ENCODE measurements around the gene CDK19. TPM values are rescaled to one million over a fixed set of nuclear protein-coding genes. Genes with fewer than 3 reads are reported as not detected.
"Not testable (repeated sequence)": the region's sequence is repeated elsewhere in the genome, so short reads cannot be mapped to it uniquely, and the experiment has no call there.

CDK19 gene
- total RNA-seq, 1 donor from 2014 or later: 10.8 TPM

DNA sequence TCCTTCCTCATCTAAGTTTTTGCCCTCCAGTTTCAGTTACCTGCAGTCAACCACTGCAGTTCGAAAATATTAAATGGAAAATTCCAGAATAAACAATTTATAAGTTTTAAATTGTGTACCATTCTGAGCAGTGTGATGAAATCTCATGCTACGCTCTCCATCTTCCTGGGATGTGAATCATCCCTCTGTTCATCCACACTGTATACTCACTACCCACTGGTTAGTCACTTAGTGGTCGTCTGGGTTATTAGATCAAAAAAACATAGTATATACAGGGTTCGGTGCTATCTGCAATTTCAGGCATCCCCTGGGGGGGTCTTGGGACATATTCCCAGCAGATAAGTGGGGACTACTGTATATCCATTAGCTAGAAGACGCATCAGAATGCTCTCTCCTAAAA is 186.9 kb downstream of the CDK19 start:
- no peak for DNase-seq (ENCODE audit: low read depth)

DNA sequence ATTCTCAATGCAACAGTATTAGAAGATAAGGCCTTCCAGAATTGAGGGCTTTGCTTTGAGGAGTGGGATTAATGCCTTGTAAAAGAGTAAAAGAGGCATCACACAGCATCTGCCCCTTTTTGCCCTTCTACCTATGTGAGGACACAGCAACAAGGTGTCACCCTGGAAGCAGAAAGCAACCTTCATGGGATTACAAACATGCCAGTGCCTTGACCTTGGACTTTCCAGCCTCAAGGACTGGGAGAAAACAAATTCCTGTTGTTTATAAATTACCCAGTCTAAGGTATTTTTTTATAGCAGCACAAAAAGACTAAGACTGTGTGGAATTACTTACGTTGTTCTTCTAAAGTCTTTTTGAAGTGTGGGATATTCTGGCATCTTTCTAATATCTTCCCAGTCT is 188.8 kb downstream of the CDK19 start:
- DNase-seq (ENCODE audit: low read depth): no peak

DNA sequence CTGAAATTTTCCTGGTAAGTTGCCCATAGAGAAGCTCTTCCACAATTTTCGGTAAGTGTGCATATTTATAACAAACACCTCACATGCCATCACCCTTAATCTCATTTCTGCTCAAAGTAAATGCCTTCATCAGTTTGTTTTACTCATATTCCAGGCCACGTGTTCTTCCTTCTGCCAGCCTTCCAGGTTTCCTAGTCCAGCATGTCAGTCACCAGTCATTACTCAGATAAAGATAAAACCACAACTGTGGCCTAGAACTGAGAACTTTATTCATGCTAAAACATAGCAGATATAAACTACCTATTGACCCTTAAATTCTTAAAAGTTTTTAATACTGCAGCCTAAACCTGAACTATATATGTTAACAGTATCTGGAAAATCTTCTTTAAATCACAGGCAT is 189.4 kb downstream of the CDK19 start:
- peak; percentile 43 for DNase-seq (ENCODE audit: low read depth)

DNA sequence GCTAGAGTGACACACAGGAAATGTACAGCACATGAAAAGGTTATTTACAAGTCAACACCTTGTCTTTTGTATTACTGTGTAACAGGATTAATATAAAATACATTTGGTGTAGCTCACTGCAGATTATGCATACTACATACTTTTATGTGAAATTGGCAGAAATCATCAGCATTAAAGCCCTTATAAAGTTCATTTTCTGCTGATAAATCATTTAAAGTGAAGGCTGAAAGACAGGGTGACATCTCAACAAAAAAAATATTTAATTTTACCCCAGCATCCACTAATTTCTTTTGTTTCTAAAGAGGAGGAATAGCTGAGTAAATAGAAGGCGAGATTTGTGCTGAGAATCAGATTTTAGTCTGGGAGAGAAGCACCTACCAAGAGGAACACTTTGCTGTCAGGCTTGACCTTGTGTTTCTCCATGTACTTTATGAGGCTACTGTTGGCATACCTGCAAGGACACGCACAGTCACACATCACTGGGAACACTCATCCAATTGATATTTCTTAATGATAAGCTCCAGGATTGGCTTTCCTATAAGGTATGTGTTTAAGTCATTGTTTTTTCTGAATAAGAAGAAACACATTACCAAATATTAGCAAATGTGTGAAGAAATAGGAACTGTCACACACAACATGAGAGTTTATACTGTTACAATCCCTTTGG is 192.2 kb downstream of the CDK19 start:
- no peak for DNase-seq (ENCODE audit: low read depth)

GRCh38 chr6:110621061-110621460 is 194.2 kb downstream of the CDK19 start:
- no peak for DNase-seq (ENCODE audit: low read depth)

- no peak for DNase-seq (ENCODE audit: low read depth)
Observed at GRCh38 chr6:110620065-110620464, 195.2 kb downstream of the CDK19 start.

DNA sequence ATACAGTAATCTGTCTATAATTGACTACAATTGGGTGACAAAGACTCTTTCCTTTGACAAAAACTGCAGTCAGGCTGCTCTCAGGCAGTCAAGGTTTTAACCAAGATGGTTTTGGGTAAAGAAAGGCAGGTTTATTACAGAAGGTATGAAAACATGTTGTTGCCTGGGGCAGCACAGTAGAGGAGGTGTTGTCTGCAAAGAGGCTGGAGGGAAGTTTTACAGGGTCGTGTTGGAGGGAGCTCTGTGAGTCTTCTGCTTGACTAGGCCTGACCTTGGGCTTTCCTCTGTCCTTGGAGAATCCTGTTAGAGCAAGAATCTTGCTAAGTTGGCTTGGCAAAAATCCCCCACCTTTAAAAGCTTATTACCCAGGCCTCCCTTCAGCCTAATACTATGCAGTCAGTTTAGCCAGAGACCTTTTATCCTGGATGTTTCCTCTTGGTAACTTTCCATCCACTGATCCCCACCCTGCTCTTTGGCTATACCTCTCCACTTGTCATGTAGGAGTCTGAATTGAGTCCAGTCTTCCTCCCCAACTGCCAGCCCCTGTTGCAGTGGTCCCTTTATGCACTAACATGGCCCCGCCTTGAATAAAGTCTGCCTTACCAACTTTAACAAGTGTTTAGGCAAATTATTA is 195.9 kb downstream of the CDK19 start:
- DNase-seq (ENCODE audit: low read depth): no peak

- peak; percentile 34 for DNase-seq (ENCODE audit: low read depth)
Observed at GRCh38 chr6:110618591-110619267, 196.5 kb downstream of the CDK19 start.

DNA sequence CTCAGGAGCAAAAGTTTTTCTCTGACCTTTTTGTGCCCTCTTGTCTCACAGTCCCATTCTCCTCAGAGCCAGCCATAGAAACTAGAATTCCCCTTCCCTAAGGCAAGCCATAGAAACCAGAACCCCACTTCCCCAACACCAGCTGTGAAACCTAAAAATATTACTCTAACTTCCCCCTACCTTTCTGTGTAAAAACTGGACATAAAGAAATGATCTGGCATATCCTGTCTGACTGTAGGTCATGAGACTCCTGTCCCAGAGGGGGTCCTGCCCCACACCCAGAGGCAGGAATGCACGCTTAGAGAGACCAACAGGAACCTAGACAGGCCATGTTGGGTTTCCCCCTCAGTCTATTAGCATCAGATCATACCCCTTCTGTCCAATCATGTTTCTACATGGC is 198.2 kb downstream of the CDK19 start:
- DNase-seq (ENCODE audit: low read depth): no peak

DNA sequence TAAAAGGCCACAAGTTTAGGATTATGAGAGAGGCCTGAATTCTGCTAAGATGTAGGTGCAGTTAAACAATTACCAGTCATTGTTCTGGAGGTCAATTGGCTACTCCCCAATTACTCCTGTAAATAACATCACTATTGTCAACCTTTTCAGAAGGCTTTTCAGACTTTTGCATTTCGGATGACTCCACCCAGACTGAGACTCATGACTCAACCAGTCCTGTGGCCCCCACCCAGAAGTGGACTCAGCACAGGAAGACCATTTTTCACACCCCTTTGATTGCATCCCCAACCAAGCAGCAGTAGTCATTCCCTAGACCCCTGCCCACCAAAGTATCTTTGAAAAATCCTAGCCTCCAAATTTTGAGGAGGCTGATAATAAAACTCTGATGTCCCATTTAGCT is 199.5 kb downstream of the CDK19 start:
- DNase-seq (ENCODE audit: low read depth): no peak

- no peak for DNase-seq (ENCODE audit: low read depth)
Observed at GRCh38 chr6:110614586-110614985, 200.7 kb downstream of the CDK19 start.

GRCh38 chr6:110614106-110614505 is 201.2 kb downstream of the CDK19 start:
- no peak for DNase-seq (ENCODE audit: low read depth)

DNA sequence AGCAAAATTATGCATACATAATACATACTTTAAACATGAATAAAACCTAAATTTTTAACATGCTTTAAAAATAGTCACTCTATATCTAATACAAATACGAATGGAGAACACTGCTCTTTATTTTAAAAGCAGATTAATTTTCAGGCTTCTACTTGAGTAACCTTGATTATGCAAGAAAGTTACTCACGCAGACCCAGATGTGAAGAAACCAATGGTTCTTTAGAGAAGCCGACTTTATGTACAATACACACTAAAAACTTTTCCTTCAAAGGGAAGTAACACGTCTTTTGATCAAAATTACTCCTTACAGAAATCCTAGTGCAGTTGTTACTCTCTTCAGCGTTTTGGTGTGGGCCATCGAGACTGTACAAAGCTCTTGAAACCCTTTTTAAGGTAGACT is 201.9 kb downstream of the CDK19 start:
- no peak for DNase-seq (ENCODE audit: low read depth)

DNA sequence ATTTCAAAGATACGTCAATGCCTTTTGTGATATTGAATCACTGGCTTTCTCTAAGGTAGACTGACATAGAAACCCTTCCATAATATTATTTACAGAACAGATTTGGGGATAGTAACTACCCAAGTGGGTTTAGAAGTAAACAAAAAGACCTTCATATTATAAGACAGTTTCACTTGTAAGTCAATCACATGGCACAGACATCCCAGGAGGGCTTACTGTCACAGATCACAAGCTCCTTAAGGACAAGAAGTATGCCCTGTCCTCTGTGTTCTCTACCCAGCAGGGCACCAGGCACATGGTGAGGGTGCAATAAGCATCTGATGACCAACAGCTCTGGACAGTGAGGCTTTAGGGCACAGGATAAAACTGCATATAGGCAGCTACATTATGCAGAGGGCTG is 203.0 kb downstream of the CDK19 start:
- DNase-seq (ENCODE audit: low read depth): no peak

DNA sequence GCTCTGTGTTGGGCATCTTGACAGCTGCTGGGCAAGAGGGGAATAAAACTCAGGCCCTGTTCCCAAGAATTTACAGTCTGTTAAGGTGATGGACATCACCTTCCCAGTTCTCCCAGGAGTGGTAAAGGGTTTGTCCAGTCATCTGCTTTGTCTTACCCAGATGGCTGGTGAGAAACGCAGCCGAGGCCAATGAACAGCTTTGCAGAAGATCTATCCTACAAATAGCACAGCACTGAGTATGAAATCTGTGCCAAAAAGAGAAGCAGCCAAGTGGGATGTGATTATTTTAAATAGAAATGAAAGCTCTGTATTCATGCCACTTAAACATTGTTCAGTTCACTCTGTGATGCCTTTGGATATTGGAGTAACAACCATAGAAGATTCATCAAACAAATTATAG is 206.2 kb downstream of the CDK19 start:
- no peak for DNase-seq (ENCODE audit: low read depth)

DNA sequence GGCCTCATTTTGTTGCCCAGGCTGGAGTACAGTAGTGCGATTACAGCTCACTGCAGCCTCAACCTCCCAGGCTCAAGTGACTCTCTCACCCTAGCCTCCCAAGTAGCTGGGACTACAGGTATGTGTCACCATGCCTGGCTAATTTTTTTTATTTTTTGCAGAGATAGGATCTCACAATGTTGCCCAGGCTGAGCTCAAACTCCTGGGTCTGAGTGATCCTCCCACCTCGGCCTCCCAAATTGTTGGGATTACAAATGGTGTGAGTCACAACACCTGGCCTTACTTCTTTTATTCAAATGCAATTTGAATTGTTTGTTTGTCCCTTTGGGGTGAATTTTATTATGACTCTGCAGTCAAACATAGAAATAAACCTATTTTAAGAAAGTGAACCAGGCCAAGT is 207.1 kb downstream of the CDK19 start:
- DNase-seq (ENCODE audit: low read depth): no peak

DNA sequence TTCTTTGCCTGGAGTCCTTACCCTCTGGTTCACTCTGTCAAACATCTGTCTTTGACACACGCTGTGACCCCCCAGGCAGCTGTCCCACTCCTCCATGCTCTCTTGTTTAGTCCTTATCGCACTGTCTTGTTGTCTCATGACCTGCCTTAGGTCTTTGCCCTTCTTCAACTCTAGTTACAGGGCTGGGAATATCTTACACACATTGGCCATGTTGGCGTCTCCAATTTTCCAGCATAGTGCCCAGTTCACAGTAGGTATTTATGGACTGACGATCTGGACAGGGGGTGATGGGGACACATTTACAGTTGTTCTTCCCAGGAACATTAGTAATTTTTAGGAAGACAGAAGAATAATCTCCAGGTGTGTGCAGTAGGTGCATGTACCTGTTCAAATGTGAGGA is 209.1 kb downstream of the CDK19 start:
- DNase-seq (ENCODE audit: low read depth): no peak

DNA sequence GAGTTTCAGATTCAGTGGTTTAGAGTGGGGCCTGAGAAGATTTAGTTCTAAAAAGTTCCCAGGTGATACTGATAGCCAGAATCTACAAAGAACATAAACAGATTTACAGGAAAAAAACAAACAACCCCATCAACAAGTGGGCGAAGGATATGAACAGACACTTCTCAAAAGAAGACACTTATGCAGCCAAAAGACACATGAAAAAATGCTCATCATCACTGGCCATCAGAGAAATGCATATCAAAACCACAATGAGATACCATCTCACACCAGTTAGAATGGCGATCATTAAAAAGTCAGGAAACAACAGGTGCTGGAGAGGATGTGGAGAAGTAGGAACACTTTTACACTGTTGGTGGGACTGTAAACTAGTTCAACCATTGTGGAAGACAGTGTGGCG is 214.6 kb downstream of the CDK19 start:
- not testable (repeated sequence) for DNase-seq (ENCODE audit: low read depth)

DNA sequence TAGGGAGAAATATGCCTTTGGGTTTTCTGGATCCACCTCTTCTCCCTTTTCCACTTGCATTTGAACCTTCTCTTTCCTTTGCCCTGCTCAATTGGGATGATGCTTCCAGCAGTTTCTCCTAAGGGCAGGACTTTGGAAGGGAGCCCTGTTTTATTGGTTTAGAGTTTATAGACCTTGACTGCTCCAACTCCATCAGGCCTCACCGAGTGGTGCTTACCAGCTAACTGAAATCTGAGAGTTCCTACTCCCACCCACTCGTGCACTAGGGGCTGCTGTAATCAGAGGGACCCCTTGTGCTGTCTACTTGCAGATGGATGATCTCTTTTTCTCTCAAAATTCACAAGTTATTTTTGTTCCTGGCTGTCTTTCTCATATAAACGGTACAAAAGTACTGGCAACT is 217.5 kb downstream of the CDK19 start:
- no peak for DNase-seq (ENCODE audit: low read depth)

GRCh38 chr6:110596354-110596753 is 218.9 kb downstream of the CDK19 start:
- no peak for DNase-seq (ENCODE audit: low read depth)

DNA sequence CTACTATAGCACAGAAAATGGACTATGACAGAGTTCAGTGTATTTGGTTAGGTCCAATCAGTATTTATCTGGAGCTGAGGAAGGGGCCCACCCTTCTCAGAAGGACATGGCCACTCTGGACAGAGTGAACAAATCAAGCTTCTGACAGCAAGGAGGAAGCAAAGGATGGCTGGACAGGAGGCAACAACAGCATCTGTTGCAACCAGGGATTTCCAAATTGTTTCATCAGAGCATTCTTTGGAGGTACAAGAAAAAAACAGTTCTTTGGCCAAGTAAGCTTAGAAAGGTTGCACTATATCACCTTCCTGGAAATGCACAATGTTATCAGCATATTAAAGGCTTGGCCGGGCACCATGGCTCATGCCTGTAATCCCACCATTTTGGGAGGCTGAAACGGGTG is 220.2 kb downstream of the CDK19 start:
- no peak for DNase-seq (ENCODE audit: low read depth)

- no peak for DNase-seq (ENCODE audit: low read depth)
Observed at GRCh38 chr6:110593637-110594036, 221.6 kb downstream of the CDK19 start.

DNA sequence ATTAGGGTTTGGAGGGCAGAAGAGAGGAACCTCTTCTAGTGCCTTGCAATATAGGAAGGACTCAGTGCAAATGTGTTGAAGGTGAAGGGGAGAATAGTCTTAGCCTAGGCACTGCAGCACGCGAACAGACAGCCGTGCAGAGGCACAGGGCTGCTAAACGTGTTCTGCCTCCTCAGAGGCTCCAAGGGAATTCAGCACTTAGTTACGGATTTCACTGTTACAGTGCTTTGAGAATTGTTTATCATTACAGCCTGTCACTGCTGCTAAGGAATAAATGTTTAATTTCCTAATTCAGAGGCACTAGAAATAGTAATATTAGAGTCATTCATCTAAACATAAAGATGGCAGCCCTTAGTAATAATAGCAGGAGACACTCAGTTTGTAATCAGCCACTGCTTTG is 222.5 kb downstream of the CDK19 start:
- no peak for DNase-seq (ENCODE audit: low read depth)

All from myocyte (in vitro differentiated cells).